Small intestine (tissue), 7 donors: ENCODE results near the gene MYLK. TPM values are rescaled to one million over a fixed set of nuclear protein-coding genes. Genes with fewer than 3 reads are reported as not detected.

Source experiments
- DNase-seq, 2 donors: peaks; one replicate each; pipeline versions ENCODE4 v3.0.0 to v3.0.0-alpha.2; 2013
- FAIRE-seq: peaks from 2 replicates; lab custom pipeline; 2012; peaks lifted over from hg19 to GRCh38; lab: Jason Lieb, UNC
- H3K27ac ChIP-seq, 3 donors: one replicate each; pipeline ENCODE4 v1.5.1; 2013; ENCODE audit warnings: low read length in 2 of 3, mild to moderate bottlenecking in 2 of 3, control low read depth in 1 of 3, inconsistent platforms in 1 of 3, low read depth in 1 of 3, moderate library complexity in 1 of 3
- H3K27me3 ChIP-seq, 3 donors: one replicate each; pipeline ENCODE4 v1.6.1; 2013; ENCODE audit warnings: low read length in 3 of 3, inconsistent platforms in 1 of 3; ENCODE audit not compliant: control insufficient read depth in 3 of 3, insufficient read depth in 3 of 3
- H3K36me3 ChIP-seq, 3 donors: one replicate each; pipeline ENCODE4 v1.6.1; 2013; ENCODE audit warnings: low read length in 3 of 3, inconsistent platforms in 1 of 3, low read depth in 1 of 3, mild to moderate bottlenecking in 1 of 3, moderate library complexity in 1 of 3; ENCODE audit not compliant: control insufficient read depth in 3 of 3, insufficient read depth in 2 of 3
- H3K4me1 ChIP-seq, 3 donors: one replicate each; pipeline ENCODE4 v1.6.1; 2013; ENCODE audit warnings: low read length in 2 of 3, inconsistent platforms in 1 of 3, low read depth in 1 of 3, mild to moderate bottlenecking in 1 of 3, moderate library complexity in 1 of 3; ENCODE audit not compliant: control insufficient read depth in 3 of 3, insufficient read depth in 2 of 3
- H3K4me3 ChIP-seq, 3 donors: one replicate each; pipeline ENCODE4 v1.5.1; 2013; ENCODE audit warnings: low read length in 3 of 3, control low read depth in 1 of 3, inconsistent platforms in 1 of 3, low read depth in 1 of 3, mild to moderate bottlenecking in 1 of 3, moderate library complexity in 1 of 3
- H3K9me3 ChIP-seq, 2 donors: one replicate each; pipeline ENCODE4 v1.6.1; 2013; ENCODE audit warnings: low read depth in 1 of 2, low read length in 1 of 2; ENCODE audit not compliant: control insufficient read depth in 2 of 2, insufficient read depth in 1 of 2
- WGBS, 3 donors: extraction: QIAGEN DNeasy Blood & Tissue Kit; methylation state at CpG; one replicate each; pipeline ENCODE4 v1.1.7; 2013; 5-methylcytosine and 5-hydroxymethylcytosine counted together
- polyA plus RNA-seq, 4 donors: library from polyadenylated mRNA; stranded (reverse) in 3 of 4; unstranded in 1 of 4; fragments of 200-250 nt in 3 of 4; fragments of 120-200 nt in 1 of 4; gene quantifications; one replicate each; pipeline versions ENCODE4 v1.2.1 to v1.2.3, GENCODE V29; 2013
- donor health status: healthy with polysubstance abuse.
- donor health status: control.
- donor health status: control.
- donor health status: Bipolar disorder and iron deficiency.
- donor health status: healthy.

MYLK gene
- polyA plus RNA-seq, 4 donors, result 2.2 to 51.5 (median 24.5) TPM

DNA sequence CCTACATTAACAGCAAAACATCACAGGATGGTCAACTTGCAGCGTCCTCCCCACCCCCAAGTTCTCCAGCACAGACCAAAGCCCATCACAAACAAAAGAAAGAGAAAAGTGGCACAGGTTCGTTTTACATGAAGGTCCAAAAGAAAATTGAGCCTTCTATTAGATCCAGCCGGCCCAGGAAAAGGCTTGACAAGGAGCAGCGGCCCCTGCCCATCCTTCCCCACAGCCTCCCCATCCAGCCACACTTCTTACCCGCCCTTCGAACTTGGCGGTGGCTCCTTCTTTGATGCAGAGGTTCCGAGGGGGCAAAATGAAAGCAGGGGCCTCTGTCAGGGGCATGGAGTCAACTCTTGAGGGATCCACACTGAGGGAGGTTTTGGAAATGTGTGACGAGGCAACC is 90.7 kb downstream of the MYLK start:
- no peaks in the 10 kb centered on the region for H3K4me1 ChIP-seq
- no peaks in the 10 kb centered on the region for H3K36me3 ChIP-seq
- peaks cover 0 to 44% (median 0%) of the 10 kb centered on the region in 3 donors for H3K27me3 ChIP-seq
- no peak overlapping the region for H3K27ac ChIP-seq
- no peak for DNase-seq
- no peak for FAIRE-seq
- H3K9me3 ChIP-seq, result no peaks in the 10 kb centered on the region
- H3K4me3 ChIP-seq, result no peak overlapping the region
- 82 to 88% (median 85%) methylated on average over 9 of the region's 9 CpGs for WGBS, 3 donors

DNA sequence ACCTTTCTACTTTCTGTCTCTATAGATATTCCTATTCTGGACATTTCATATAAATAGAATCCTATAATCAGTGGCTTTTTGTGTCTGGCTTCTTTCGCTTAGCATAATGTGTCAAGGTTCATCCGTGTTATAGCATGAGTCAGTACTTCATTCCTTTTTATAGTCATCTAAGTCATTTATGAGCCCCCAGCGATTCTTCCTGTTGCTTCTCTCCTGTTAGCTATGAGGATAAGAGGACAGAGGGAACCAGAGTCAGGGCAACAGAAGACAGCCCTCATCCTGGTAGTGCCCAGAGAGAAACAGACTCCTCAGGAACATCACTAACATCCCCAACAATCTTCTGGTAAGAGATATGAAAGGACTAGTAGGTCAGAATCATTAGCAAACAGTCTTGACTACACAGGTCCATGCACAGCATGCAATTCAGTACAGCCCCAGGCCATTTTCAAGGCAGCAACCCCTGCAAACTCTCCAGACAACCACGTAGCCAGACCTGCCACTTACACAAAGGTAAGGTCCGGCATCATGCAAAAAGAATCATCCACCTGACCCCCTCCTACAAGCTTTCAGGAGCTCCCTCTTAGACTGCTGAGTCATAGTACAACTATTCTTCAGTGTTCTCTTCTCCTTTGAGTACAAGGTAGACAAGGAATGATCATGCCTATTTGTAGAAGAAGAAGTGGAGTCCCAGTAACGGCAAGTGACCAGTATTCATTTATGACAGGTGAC is 91.5 kb downstream of the MYLK start:
- peaks cover 0 to 42% (median 0%) of the 10 kb centered on the region in 3 donors for H3K27me3 ChIP-seq
- DNase-seq (peak in 1 of 2 donors; percentile 27), FAIRE-seq (no peak)
- no peaks in the 10 kb centered on the region for H3K36me3 ChIP-seq
- no peaks in the 10 kb centered on the region for H3K9me3 ChIP-seq
- no peak overlapping the region for H3K4me3 ChIP-seq
- H3K27ac ChIP-seq, result no peak overlapping the region
- H3K4me1 ChIP-seq, result no peaks in the 10 kb centered on the region
- 68 to 81% (median 71%) methylated on average over 6 of the region's 6 CpGs for WGBS, 3 donors

DNA sequence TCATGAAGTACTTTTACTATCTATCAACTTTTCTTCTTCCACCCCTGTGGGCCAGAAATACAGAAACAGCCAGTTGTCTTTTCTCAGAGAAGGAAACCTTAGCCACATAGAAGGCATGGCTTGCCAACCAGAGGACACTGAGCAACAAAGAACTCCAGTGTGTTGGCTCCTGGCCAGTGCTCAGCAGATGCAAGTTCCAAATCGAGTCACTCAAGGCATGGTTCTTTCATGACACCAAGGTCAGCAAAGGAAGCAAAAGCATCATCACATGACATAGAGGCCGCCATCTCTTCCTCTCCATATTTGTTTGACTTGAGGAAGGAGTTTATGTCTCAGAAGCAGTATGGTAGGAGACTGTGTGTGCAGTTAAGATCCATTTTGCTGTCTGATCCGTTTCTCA is 92.2 kb downstream of the MYLK start:
- H3K27ac ChIP-seq, result no peak overlapping the region
- no peaks in the 10 kb centered on the region for H3K9me3 ChIP-seq
- no peaks in the 10 kb centered on the region for H3K4me1 ChIP-seq
- WGBS, 3 donors, result 57 to 66% (median 63%) methylated on average over 3 of the region's 3 CpGs
- no peak for DNase-seq
- H3K27me3 ChIP-seq, result peaks cover 0 to 40% (median 0%) of the 10 kb centered on the region in 3 donors
- H3K36me3 ChIP-seq, result no peaks in the 10 kb centered on the region
- FAIRE-seq, result no peak
- H3K4me3 ChIP-seq, result no peak overlapping the region

DNA sequence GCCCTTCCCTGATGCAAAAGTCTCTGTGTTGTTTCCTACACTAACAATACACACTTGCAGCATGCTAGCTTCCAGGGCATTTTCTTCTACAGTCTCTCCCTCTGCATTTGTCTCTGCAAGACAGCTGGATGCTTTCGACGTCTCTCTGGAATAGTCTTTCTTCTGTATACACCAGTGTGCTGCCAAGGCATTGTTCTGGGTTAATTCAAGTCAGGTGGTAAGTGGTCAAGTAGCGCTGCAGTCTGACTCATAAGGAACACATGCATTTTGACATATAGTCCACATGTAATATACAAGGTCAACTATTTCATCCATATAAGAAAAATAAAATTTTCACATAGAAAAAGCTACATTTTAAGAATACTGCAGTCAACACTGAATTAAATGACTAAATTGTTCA is 92.7 kb downstream of the MYLK start:
- WGBS, 3 donors, result 62 to 94% (median 90%) methylated on average over 3 of the region's 3 CpGs
- no peak overlapping the region for H3K27ac ChIP-seq
- FAIRE-seq (no peak), DNase-seq (no peak)
- peaks cover 0 to 40% (median 0%) of the 10 kb centered on the region in 3 donors for H3K27me3 ChIP-seq
- H3K9me3 ChIP-seq, result no peaks in the 10 kb centered on the region
- no peak overlapping the region for H3K4me3 ChIP-seq
- no peaks in the 10 kb centered on the region for H3K4me1 ChIP-seq
- H3K36me3 ChIP-seq, result no peaks in the 10 kb centered on the region

DNA sequence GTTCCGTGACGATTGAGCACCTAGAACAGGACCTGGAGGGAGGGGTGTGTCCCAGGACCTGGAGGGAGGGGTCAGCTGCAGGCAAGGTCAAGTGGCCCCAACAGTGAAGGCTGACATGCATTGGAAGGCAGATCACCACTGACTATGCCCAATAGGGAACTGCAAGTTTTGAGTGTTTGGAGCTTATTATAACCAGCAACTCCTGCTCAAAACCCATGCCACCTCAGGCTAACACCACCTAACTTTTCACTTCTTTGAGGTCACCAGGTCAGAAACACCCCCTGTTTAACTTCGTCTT is 93.1 kb downstream of the MYLK start:
- no peaks in the 10 kb centered on the region for H3K36me3 ChIP-seq
- WGBS, 3 donors, result 86 to 93% (median 88%) methylated on average over 3 of the region's 3 CpGs
- H3K27me3 ChIP-seq, result peaks cover 0 to 40% (median 0%) of the 10 kb centered on the region in 3 donors
- FAIRE-seq, result no peak
- H3K4me3 ChIP-seq, result no peak overlapping the region
- H3K4me1 ChIP-seq, result no peaks in the 10 kb centered on the region
- no peaks in the 10 kb centered on the region for H3K9me3 ChIP-seq
- H3K27ac ChIP-seq, result no peak overlapping the region
- DNase-seq, result no peak

DNA sequence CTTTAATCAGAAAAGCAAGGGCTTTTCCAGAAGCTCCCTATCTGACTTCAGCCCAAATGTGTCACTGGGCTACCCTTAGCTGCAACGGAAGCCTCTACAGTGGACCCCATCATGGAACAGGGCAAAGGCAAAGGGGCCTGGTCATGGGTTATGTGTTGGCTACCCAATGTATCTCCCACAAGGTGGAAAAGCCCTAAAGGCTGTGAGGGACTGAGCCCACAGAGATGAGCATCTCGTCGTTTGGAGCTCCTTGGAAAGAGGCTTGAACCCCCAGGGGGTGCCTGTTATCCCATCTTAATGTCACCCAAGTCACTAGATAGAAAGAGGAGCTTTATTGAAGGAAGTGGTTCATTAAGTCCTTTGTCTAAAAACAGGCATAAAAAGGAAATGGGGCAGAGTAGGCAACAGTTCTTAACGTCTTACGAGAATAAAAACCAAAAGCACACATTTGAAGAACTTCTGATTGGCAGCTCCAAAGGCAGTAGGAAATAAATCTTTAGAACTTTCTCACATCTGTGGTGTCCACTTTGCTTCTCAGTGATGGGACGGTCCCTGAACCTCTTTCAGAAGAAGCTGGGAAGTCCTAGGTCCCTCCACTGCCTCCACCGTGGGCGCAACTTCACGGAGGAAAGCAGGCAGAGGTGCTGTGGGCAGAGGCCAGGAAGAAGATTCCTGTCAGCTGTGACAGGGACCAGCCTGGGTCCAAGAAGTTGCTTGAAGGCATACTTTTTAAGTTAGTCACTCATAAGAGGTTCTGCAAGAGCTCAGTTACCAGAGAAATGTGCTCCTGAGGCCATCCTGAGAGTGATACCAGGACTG is 93.7 kb downstream of the MYLK start:
- H3K4me3 ChIP-seq, result no peak overlapping the region
- DNase-seq, result no peak
- no peaks in the 10 kb centered on the region for H3K36me3 ChIP-seq
- H3K27ac ChIP-seq, result no peak overlapping the region
- no peaks in the 10 kb centered on the region for H3K9me3 ChIP-seq
- H3K27me3 ChIP-seq, result peaks cover 0 to 40% (median 0%) of the 10 kb centered on the region in 3 donors
- 91 to 93% (median 92%) methylated on average over 9 of the region's 9 CpGs for WGBS, 3 donors
- no peak for FAIRE-seq
- H3K4me1 ChIP-seq, result no peaks in the 10 kb centered on the region

DNA sequence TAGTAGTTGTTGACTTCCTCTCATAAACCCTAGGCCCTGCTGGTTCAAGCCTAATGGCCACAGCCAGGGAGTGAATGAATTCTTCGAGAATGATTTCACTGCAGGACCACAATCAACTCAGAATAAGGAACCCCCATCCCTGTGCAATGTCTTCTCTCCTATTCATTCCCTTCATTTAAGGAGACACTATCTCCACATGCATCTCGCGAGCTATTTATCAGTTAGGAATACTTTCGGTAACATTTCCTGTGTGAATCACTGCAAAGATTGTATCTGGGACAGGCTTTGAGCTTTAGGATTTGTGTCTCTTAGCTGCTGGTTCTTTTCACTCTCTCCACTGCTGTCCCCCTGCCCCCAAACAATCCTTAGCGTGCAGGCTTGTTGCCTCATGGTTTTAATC is 94.4 kb downstream of the MYLK start:
- Histone ChIP-seq H3K36me3 (no peaks in the 10 kb centered on the region), H3K27me3 (peaks cover 0 to 40% (median 0%) of the 10 kb centered on the region in 3 donors), H3K9me3 (no peaks in the 10 kb centered on the region), H3K4me3 (no peak overlapping the region), H3K4me1 (no peaks in the 10 kb centered on the region), H3K27ac (no peak overlapping the region)
- 92 to 96% (median 92%) methylated on average over 5 of the region's 5 CpGs for WGBS, 3 donors
- FAIRE-seq (no peak), DNase-seq (no peak)

DNA sequence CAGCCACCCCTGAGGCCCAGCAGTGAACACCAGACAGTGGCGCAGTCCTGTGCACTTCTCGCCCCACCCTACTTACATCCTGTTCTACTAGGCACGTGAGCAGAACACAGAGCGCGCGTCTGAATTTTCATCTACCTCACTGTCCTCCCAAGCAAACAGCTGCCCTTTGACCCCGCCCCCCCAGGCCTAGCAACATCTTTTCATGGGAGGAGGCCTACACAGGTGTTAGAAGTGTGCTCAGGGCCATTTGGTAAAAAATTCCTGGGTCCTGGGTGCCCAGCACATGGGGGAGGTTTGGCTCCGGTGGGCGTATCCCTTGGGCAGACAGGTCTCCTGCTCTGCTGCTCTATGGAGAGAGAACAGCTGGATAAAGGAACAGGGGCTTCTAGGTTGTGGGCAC is 95.0 kb downstream of the MYLK start:
- Histone ChIP-seq H3K27ac (no peak overlapping the region), H3K27me3 (peaks cover 0 to 36% (median 0%) of the 10 kb centered on the region in 3 donors), H3K36me3 (no peaks in the 10 kb centered on the region), H3K4me3 (no peak overlapping the region), H3K4me1 (peaks cover 0 to 5% (median 0%) of the 10 kb centered on the region in 3 donors), H3K9me3 (no peaks in the 10 kb centered on the region)
- FAIRE-seq (no peak), DNase-seq (no peak)
- 85 to 90% (median 85%) methylated on average over 8 to 9 of the region's 9 CpGs for WGBS, 3 donors
